HG03354 (cell line): ENCODE results near the gene DOP1B.
"Not testable (repeated sequence)": the region's sequence is repeated elsewhere in the genome, so short reads cannot be mapped to it uniquely, and the experiment has no call there.

Experiments used
- ATAC-seq: cut with Tn5 transposase; IDR thresholded peaks from one replicate; pipeline ENCODE4 v1.9.1; 2021; ENCODE audit warnings: mild to moderate bottlenecking; ENCODE audit not compliant: unreplicated experiment, poor library complexity, severe bottlenecking

DOP1B gene

GRCh38 chr21:36194024-36194423 is 37.4 kb downstream of the DOP1B start:
- ATAC-seq = no peak

- no peak for ATAC-seq
Observed at GRCh38 chr21:36195613-36196012, 39.0 kb downstream of the DOP1B start.

- no peak for ATAC-seq
Observed at GRCh38 chr21:36199021-36199420, 42.4 kb downstream of the DOP1B start.

- ATAC-seq = not testable (repeated sequence)
Observed at GRCh38 chr21:36199575-36199974, 43.0 kb downstream of the DOP1B start.

GRCh38 chr21:36200081-36200561 is 43.5 kb downstream of the DOP1B start:
- ATAC-seq = no peak

GRCh38 chr21:36202726-36203602 is 46.3 kb downstream of the DOP1B start:
- no peak for ATAC-seq

- ATAC-seq = no peak
Observed at GRCh38 chr21:36203603-36203889, 46.9 kb downstream of the DOP1B start.

GRCh38 chr21:36204980-36205379 is 48.4 kb downstream of the DOP1B start:
- ATAC-seq = no peak

GRCh38 chr21:36205962-36206361 is 49.3 kb downstream of the DOP1B start:
- ATAC-seq = no peak
